ENCODE results near the gene MXI1.
A peak's percentile ranks its signal among the peaks of the same experiment; 100 is the strongest.

MXI1 gene

DNA sequence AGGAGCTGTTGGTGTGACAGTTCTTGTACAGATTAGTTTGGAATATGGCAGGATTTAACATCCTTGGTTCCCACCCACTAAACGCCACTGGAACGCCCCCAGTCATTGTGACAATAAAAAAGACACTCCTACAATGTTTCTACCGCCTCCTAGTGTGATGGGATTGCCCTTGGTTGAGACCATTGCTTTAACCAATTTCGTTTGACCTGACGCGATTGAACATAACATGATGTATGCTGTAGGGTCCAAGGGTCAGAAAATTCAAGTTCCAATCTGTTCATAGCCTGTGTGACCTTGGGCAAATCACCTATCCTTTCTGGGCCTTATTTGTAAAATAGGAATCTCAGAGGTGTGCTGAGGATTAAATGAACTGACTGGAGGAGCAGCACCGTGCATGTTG lies 12.5 kb downstream of the MXI1 start:
- no peaks in the 10 kb centered on the region for H3K9me3 ChIP-seq (ENCODE audit: control extremely low read depth in 1 of 5, control insufficient read depth in 4 of 5, insufficient read depth in 2 of 5, low read depth in 1 of 5, low read length in 4 of 5)
- H3K36me3 ChIP-seq (ENCODE audit: control insufficient read depth in 4 of 4, insufficient read depth in 4 of 4, low read length in 3 of 4): no peaks in the 10 kb centered on the region
- CTCF ChIA-PET: interaction anchor here (0.8 to 12.2 kb wide), 6 partner anchors 10 to 85 kb away, joined by 3 to 119 read pairs (median 4); partner anchors contain the start of gene MXI1
- WGBS (ENCODE audit: insufficient coverage): 94% methylated on average over 6 of the region's 7 CpGs
- peaks cover 0 to 7% (median 3%) of the 10 kb centered on the region in 5 experiments for H3K27me3 ChIP-seq (replicated peaks in 2 of 5; ENCODE audit: control insufficient read depth in 4 of 5, insufficient read depth in 5 of 5, low read length in 4 of 5)
- POLR2A ChIA-PET: no interaction called here
- peaks cover 17 to 44% (median 28%) of the 10 kb centered on the region in 4 experiments for H3K4me1 ChIP-seq (ENCODE audit: control extremely low read depth in 1 of 4, control insufficient read depth in 4 of 4, insufficient read depth in 4 of 4, low read length in 3 of 4)
- no peak overlapping the region for H3K27ac ChIP-seq (ENCODE audit: insufficient read depth in 1 of 2, low read depth in 1 of 2, low read length in 2 of 2, poor library complexity in 1 of 2, severe bottlenecking in 2 of 2)
- no peak overlapping the region for H3K4me3 ChIP-seq (ENCODE audit: control insufficient read depth in 1 of 7, extremely low read depth in 1 of 7, insufficient read depth in 4 of 7, low read depth in 2 of 7, low read length in 6 of 7)
- no peak for DNase-seq

DNA sequence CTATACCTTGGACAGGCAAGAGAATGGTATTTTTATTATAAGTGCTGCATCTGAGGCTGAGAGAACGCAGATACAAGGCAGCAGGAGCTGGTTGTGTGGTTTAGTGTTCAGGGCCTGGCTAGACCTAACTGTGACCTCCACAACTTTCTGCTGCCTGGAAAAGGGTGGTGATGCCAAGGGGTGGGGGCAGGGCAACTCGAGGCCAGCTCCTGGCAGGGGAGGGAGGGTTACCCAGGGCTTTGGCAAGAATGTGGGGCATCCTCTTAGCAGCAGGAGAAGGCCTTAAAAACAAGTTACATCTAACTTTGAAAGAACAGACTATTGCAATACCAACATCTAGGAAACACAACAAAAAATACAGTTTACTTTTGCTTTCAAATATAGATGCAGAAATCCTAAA lies 13.0 kb downstream of the MXI1 start:
- peaks cover 0 to 7% (median 3%) of the 10 kb centered on the region in 5 experiments for H3K27me3 ChIP-seq (replicated peaks in 2 of 5; ENCODE audit: control insufficient read depth in 4 of 5, insufficient read depth in 5 of 5, low read length in 4 of 5)
- ChIA-PET CTCF (interaction anchor here (0.8 to 12.2 kb wide), 4 partner anchors 11 to 83 kb away, joined by 4 to 119 read pairs (median 11); partner anchors contain the start of gene MXI1), POLR2A (no interaction called here)
- H3K36me3 ChIP-seq (ENCODE audit: control insufficient read depth in 4 of 4, insufficient read depth in 4 of 4, low read length in 3 of 4): no peaks in the 10 kb centered on the region
- no peak overlapping the region for H3K4me3 ChIP-seq (ENCODE audit: control insufficient read depth in 1 of 7, extremely low read depth in 1 of 7, insufficient read depth in 4 of 7, low read depth in 2 of 7, low read length in 6 of 7)
- no peak for DNase-seq
- H3K27ac ChIP-seq (ENCODE audit: insufficient read depth in 1 of 2, low read depth in 1 of 2, low read length in 2 of 2, poor library complexity in 1 of 2, severe bottlenecking in 2 of 2): no peak overlapping the region
- 60% methylated on average over 1 of the region's 2 CpGs for WGBS (ENCODE audit: insufficient coverage)
- no peaks in the 10 kb centered on the region for H3K9me3 ChIP-seq (ENCODE audit: control extremely low read depth in 1 of 5, control insufficient read depth in 4 of 5, insufficient read depth in 2 of 5, low read depth in 1 of 5, low read length in 4 of 5)
- H3K4me1 ChIP-seq (ENCODE audit: control extremely low read depth in 1 of 4, control insufficient read depth in 4 of 4, insufficient read depth in 4 of 4, low read length in 3 of 4): peaks cover 15 to 45% (median 27%) of the 10 kb centered on the region in 4 experiments

DNA sequence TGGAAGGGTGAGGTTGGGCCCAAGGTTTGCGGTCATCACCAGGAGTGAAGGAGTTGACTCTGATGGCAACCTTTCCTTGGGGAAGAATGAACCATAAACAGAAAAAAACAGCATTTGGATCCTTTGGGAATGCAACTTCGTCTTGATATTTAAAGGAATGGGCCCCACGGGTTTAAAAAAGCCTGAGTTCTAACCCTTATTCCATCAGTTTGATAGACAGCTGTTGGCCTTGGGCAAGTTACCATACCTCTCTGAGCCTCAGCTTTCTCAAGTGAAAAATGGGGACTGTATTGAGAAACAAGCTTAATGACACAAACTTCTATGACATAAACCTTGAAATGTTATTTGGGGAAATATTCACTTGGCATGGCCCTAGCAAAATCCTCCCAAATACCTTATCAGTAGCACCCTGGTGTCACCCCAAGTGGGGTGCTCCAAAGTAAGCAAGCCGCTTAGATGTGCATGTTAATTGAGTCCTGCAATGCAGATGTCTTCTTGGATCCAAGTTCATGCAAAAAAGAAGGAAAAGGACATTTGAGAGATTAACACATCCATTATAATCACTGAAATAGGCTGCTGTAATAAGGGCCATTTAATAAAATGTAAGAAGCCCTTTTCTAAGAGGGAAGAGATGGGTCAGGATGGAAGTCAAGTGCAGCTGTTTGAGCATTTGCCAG lies 13.8 kb downstream of the MXI1 start:
- H3K4me1 ChIP-seq (ENCODE audit: control extremely low read depth in 1 of 4, control insufficient read depth in 4 of 4, insufficient read depth in 4 of 4, low read length in 3 of 4): peaks cover 14 to 40% (median 23%) of the 10 kb centered on the region in 4 experiments
- no peak overlapping the region for H3K27ac ChIP-seq (ENCODE audit: insufficient read depth in 1 of 2, low read depth in 1 of 2, low read length in 2 of 2, poor library complexity in 1 of 2, severe bottlenecking in 2 of 2)

DNA sequence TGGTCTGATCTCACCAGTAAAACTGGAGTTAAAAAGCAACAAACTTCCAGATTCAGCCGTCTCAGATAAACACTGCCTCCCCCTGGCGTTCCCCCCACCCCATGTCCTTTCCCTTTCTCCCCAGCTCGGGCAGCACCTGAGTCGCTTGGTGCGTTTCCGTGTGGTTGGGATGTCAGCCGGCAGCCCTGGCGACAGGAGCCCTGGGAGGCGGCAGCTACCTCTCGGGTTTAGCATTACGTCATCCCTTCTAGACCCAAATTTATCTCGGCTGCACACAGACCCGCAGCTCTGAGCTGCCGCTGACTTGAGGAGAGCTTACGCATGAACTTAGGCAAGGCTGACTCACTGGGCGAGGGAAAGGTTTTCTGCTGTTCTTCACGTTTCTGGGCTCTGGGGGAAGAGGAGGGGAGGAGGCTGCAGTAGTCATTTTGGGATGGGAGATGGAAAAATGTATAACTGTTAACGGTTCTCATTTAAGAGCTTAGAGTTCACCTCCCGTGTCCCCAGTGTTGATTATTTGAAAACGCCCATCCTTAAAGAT lies 14.4 kb downstream of the MXI1 start:
- no peaks in the 10 kb centered on the region for H3K9me3 ChIP-seq (ENCODE audit: control extremely low read depth in 1 of 5, control insufficient read depth in 4 of 5, insufficient read depth in 2 of 5, low read depth in 1 of 5, low read length in 4 of 5)
- WGBS (ENCODE audit: insufficient coverage): 8% methylated on average over 16 of the region's 20 CpGs
- peaks cover 0 to 6% (median 3%) of the 10 kb centered on the region in 5 experiments for H3K27me3 ChIP-seq (replicated peaks in 2 of 5; ENCODE audit: control insufficient read depth in 4 of 5, insufficient read depth in 5 of 5, low read length in 4 of 5)
- H3K4me1 ChIP-seq (ENCODE audit: control extremely low read depth in 1 of 4, control insufficient read depth in 4 of 4, insufficient read depth in 4 of 4, low read length in 3 of 4): peaks cover 14 to 38% (median 22%) of the 10 kb centered on the region in 4 experiments
- POLR2A ChIA-PET: interaction anchor here (0.6 kb wide), 1 partner anchor 10 kb away, joined by 3 read pairs; no protein-coding TSS in a partner anchor
- CTCF ChIA-PET: interaction anchor here (0.6 to 12.2 kb wide), 9 partner anchors 12 to 86 kb away, joined by 3 to 119 read pairs (median 3); partner anchors contain the start of gene MXI1
- DNase-seq: peak; percentile 92 to 95 (median 95)
- H3K4me3 ChIP-seq (ENCODE audit: control insufficient read depth in 1 of 7, extremely low read depth in 1 of 7, insufficient read depth in 4 of 7, low read depth in 2 of 7, low read length in 6 of 7): peak overlapping the region in 6 of 7 experiments; percentile 44 to 71 (median 56)
- no peaks in the 10 kb centered on the region for H3K36me3 ChIP-seq (ENCODE audit: control insufficient read depth in 4 of 4, insufficient read depth in 4 of 4, low read length in 3 of 4)
- H3K27ac ChIP-seq (ENCODE audit: insufficient read depth in 1 of 2, low read depth in 1 of 2, low read length in 2 of 2, poor library complexity in 1 of 2, severe bottlenecking in 2 of 2): peak overlapping the region in 1 of 2 experiments; percentile 38

More for the DNA sequence above, 13.8 kb downstream of the MXI1 start:
- Histone ChIP-seq H3K4me3 (ENCODE audit: control insufficient read depth in 1 of 7, extremely low read depth in 1 of 7, insufficient read depth in 4 of 7, low read depth in 2 of 7, low read length in 6 of 7) (peak overlapping the region in 6 of 7 experiments; percentile 44 to 71 (median 56)), H3K27me3 (replicated peaks in 2 of 5; ENCODE audit: control insufficient read depth in 4 of 5, insufficient read depth in 5 of 5, low read length in 4 of 5) (peaks cover 0 to 7% (median 3%) of the 10 kb centered on the region in 5 experiments), H3K36me3 (ENCODE audit: control insufficient read depth in 4 of 4, insufficient read depth in 4 of 4, low read length in 3 of 4) (no peaks in the 10 kb centered on the region), H3K9me3 (ENCODE audit: control extremely low read depth in 1 of 5, control insufficient read depth in 4 of 5, insufficient read depth in 2 of 5, low read depth in 1 of 5, low read length in 4 of 5) (no peaks in the 10 kb centered on the region)
- ChIA-PET CTCF (interaction anchor here (0.6 to 12.2 kb wide), 8 partner anchors 11 to 85 kb away, joined by 3 to 119 read pairs (median 3); partner anchors contain the start of gene MXI1), POLR2A (interaction anchor here (0.6 kb wide), 1 partner anchor 9 kb away, joined by 3 read pairs; no protein-coding TSS in a partner anchor)
- no peak for DNase-seq
- WGBS (ENCODE audit: insufficient coverage): 100% methylated on average over 4 of the region's 4 CpGs

DNA sequence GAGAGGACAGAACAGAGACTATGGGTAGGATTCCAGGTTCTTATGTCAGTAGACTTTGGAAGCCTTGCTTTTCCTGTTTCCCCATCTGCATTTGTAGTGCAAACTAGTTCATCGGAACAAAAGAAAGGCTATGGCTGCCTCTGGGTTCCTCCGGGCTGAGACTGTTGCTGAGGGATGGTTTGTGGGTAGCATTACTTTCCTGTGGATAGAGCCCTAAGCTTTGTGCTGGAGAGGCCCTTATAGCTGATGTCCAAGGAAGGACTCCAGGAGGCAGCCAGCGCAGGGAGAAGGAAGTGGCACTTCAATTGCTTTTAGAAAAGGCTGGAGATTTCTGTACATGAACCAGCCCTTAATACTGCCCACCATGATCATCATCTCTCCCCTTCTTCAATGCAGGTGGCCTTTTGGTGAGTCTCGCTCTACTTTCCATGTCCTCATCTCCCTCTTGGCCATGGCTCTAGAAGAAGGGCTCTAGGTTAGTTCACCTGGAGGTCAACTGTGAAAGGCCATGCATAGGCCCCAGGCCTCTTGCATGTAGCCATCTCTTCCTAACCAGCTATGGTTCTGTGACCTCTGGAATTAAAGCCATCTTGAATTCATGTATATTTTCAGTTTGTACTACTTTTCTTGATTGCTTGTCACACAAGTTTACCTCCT lies 15.4 kb downstream of the MXI1 start:
- H3K4me1 ChIP-seq (ENCODE audit: control extremely low read depth in 1 of 4, control insufficient read depth in 4 of 4, insufficient read depth in 4 of 4, low read length in 3 of 4): peaks cover 15 to 37% (median 24%) of the 10 kb centered on the region in 4 experiments
- H3K27me3 ChIP-seq (replicated peaks in 2 of 5; ENCODE audit: control insufficient read depth in 4 of 5, insufficient read depth in 5 of 5, low read length in 4 of 5): peaks cover 0 to 4% (median 0%) of the 10 kb centered on the region in 5 experiments
- H3K36me3 ChIP-seq (ENCODE audit: control insufficient read depth in 4 of 4, insufficient read depth in 4 of 4, low read length in 3 of 4): no peaks in the 10 kb centered on the region
- H3K27ac ChIP-seq (ENCODE audit: insufficient read depth in 1 of 2, low read depth in 1 of 2, low read length in 2 of 2, poor library complexity in 1 of 2, severe bottlenecking in 2 of 2): peak overlapping the region in 1 of 2 experiments; percentile 38
- no peak overlapping the region for H3K4me3 ChIP-seq (ENCODE audit: control insufficient read depth in 1 of 7, extremely low read depth in 1 of 7, insufficient read depth in 4 of 7, low read depth in 2 of 7, low read length in 6 of 7)
- POLR2A ChIA-PET: no interaction called here
- no peak for DNase-seq
- CTCF ChIA-PET: interaction anchor here (1.0 to 12.2 kb wide), 5 partner anchors 13 to 87 kb away, joined by 3 to 119 read pairs (median 3); partner anchors contain the start of gene MXI1
- H3K9me3 ChIP-seq (ENCODE audit: control extremely low read depth in 1 of 5, control insufficient read depth in 4 of 5, insufficient read depth in 2 of 5, low read depth in 1 of 5, low read length in 4 of 5): no peaks in the 10 kb centered on the region
- WGBS (ENCODE audit: insufficient coverage): 100% methylated on average over 4 of the region's 4 CpGs

DNA sequence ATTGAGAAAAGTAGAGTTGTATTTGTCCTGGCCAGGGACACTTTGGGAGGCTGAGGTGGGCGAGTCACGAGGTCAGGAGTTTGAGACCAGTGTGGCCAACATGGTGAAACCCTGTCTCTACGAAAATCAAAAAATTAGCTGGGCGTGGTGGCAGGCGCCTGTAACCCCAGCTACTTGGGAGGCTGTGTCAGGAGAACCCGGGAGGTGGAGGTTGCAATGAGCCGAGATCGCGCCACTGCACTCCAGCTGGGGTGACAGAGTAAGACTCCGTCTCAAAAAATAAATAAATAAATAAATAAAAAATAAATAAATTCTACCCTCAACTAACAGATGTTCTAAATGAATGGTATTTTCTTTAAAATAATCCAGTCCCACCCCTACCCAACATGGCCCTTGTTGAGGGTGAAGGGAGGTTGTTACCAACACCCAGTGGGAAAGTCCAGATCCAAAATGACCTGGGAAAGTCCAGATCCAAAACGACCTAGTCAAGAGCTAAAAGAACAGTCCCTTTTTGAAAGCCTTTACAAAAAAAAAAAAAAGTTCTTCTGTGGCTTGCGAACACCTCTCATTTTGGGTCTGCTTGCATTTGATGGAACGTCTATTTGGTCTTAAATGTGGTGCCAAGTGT lies 16.0 kb downstream of the MXI1 start:
- Histone ChIP-seq H3K9me3 (ENCODE audit: control extremely low read depth in 1 of 5, control insufficient read depth in 4 of 5, insufficient read depth in 2 of 5, low read depth in 1 of 5, low read length in 4 of 5) (no peaks in the 10 kb centered on the region), H3K36me3 (ENCODE audit: control insufficient read depth in 4 of 4, insufficient read depth in 4 of 4, low read length in 3 of 4) (no peaks in the 10 kb centered on the region), H3K4me3 (ENCODE audit: control insufficient read depth in 1 of 7, extremely low read depth in 1 of 7, insufficient read depth in 4 of 7, low read depth in 2 of 7, low read length in 6 of 7) (no peak overlapping the region), H3K27ac (ENCODE audit: insufficient read depth in 1 of 2, low read depth in 1 of 2, low read length in 2 of 2, poor library complexity in 1 of 2, severe bottlenecking in 2 of 2) (no peak overlapping the region), H3K27me3 (replicated peaks in 2 of 5; ENCODE audit: control insufficient read depth in 4 of 5, insufficient read depth in 5 of 5, low read length in 4 of 5) (peaks cover 0 to 4% (median 0%) of the 10 kb centered on the region in 5 experiments), H3K4me1 (ENCODE audit: control extremely low read depth in 1 of 4, control insufficient read depth in 4 of 4, insufficient read depth in 4 of 4, low read length in 3 of 4) (peaks cover 17 to 39% (median 27%) of the 10 kb centered on the region in 4 experiments)
- WGBS (ENCODE audit: insufficient coverage): 100% methylated on average over 5 of the region's 13 CpGs
- CTCF ChIA-PET: interaction anchor here (0.7 to 12.2 kb wide), 4 partner anchors 14 to 84 kb away, joined by 3 to 119 read pairs (median 24); partner anchors contain the start of gene MXI1
- POLR2A ChIA-PET: no interaction called here
- no peak for DNase-seq

Measured in common myeloid progenitor, CD34-positive (primary cell).